NCI-H146 (cell line): ENCODE measurements around the gene NOL4L.
A peak's percentile ranks its signal among the peaks of the same experiment; 100 is the strongest.

Experiments used
- DNase-seq: peaks from one replicate; lab custom pipeline; 2025; lab: John Stamatoyannopoulos, UW

NOL4L gene, protein sequence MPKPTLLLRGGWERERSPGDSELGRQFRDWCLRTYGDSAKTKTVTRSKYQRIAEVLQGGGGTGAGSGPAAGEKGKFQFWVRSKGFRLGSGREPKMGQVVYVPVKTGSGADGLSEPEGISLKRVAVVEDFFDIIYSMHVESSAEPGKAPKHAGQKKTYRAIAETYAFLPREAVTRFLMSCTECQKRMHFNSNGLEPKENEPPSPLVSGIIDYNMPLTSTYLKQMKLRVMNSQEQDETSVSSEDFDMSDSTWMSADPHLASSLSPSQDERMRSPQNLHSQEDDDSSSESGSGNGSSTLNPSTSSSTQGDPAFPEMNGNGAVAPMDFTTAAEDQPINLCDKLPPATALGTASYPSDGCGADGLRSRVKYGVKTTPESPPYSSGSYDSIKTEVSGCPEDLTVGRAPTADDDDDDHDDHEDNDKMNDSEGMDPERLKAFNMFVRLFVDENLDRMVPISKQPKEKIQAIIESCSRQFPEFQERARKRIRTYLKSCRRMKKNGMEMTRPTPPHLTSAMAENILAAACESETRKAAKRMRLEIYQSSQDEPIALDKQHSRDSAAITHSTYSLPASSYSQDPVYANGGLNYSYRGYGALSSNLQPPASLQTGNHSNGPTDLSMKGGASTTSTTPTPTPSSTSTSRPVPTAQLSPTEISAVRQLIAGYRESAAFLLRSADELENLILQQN

DNA sequence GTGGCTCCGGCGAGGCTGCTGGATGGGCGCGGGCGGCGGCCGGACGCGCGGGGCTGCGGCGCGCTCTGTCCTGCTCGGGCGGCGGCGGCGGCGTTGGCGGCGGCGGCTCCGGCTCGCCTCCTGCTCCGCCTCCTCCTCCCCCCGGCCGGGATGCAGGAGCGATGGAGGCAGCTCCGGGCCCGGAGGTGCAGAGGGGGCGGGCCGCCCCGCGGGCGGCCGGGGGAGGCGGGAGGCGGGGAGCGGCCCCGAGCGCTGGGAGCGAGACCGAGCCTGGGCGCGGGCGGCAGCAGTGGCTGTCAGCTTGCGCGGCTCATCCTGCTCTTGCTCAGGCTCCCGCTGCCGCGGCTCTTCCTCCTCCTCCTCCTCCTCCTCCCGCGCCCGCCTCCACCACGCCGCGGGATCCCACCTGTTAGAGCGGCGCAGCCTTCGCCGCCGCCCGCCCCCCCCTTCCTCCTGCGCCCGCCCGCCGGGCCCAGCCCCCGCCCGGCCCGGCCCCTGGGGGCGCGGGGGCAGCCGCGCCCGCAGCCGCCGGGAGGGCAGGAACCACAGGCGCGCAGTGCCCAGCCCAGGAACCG is at the start of gene NOL4L:
Gene NOL4L, minus strand, starts transcription at position 323 of the 575 bp plus-strand sequence. CDS start 443 bp downstream, outside the sequence.
- peak; percentile 85 for DNase-seq

DNA sequence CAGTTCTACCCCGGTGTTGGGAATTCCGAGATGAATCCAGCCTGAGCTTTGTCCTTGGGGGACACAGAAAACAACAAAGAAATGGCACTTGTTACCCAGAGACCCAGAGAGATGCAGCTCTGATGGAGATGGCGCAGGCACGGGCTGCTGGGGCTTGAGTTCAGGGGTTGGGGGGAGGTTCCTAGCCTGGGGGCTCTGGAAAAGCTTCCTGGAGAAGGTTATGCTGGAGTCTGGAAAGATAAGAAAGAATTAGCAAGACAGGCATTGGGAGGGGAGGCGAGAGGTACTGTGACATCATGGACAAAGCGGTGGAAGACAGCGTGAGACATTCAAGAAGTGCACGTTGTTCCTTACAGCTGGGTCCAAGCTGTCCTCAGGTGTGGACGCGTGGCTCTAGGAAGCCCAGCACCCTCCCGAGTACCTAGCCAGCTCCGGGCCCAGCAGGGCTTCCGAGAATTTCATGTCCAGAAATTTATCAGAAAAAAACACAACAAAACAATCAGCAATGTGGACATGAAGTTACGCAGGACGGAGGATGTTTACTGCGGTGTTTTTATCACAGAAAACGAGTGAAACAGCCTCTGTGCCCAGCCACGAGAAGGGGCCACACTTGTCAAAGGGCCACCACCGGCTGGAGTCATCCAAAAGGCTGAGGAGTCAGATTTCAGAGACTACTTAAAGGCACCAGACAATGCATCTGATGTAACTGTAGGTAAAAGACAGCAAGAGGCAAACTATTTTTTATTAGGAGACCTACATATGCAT is 49.1 kb upstream of the NOL4L start:
- no peak for DNase-seq

DNA sequence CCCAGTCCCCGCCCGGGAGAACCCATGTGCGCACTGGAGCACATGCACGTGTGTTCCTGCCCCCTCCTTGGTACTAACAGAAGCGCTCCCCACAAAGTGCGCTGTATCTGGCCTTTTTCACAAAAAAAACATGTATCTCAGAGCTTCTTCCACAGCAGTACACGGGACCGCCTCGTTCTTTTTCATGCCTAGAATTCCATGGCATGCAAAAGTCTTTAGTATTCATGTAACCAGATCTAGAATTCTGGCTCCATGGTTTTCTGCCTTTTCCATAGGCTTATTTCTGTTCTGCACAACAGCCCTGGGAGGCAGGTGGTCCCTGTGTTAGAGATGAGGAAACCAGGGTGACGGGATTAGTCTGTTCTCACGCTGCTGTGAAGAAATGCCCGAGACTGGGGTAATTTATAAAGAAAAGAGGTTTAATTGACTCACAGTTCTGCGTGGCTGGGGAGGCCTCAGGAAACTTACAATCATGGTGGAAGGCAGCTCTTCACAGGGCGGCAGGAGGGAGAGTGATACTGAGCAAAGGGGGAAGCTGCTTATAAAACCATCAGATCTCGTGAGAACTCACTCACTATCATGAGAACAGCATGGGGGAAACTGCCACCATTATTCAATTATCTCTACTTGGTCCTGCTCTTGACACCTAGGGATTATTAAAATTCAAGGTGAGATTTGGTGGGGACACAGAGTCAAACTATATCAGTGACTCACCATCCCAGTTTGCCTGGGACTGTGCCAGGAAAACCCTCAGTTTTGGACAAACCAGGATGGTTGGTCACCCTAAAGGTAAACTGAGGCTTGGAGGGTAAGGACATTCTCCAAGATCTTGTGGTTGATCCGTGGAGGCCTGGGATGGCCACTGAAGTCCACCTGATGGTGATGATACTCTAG is 47.6 kb upstream of the NOL4L start:
- no peak for DNase-seq

GRCh38 chr20:32631933-32632460 is 46.9 kb upstream of the NOL4L start:
- no peak for DNase-seq

DNA sequence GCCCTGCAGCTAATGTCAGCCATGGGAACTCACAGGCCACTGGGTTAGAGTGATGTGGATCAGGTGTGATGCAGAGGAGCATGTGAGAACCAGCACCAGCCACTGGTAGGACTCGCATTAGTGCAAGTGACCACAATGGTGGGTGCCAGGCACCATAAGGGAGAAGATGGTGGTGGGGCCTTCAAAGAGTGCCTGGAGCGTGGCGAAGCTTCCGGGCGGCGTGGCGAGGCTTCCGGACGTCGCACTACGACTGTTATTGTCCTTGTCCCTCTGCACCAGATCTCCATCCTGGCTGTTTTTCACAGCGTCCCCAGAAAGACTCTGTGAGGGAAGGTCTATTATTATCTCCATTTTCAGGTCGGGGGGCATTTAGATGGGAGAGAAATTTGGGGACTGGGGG is 44.7 kb upstream of the NOL4L start:
- no peak for DNase-seq

DNA sequence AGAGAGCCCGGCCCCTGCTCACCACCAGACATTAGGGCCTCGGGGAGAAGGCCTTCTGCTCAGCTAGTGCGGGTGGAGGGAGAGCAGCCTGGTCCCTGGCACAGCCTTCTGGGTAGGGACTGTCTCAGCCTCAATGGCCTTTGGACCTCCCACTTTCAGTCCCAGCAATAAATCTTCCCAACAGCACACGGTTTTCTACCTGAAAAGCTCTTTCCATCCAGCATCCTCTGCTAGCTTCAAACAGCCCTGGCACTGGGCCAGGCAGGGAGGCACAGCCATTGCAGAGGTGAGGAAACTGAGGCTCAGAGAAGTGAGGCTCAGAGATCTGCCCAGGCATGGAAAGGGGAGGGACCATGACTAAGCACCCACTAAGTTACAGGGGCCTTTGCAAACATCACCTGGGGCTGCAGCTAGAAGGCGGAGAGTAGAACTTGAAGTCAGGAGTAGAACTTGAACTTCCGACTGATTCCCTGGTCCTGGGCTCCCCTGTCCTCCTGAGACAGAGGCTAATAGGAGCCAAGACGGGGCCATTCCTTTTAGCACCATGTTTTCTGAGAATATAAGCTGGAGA is 43.9 kb upstream of the NOL4L start:
- DNase-seq: no peak

- DNase-seq: peak; percentile 96
Observed at GRCh38 chr20:32626859-32627636, 41.9 kb upstream of the NOL4L start.

DNA sequence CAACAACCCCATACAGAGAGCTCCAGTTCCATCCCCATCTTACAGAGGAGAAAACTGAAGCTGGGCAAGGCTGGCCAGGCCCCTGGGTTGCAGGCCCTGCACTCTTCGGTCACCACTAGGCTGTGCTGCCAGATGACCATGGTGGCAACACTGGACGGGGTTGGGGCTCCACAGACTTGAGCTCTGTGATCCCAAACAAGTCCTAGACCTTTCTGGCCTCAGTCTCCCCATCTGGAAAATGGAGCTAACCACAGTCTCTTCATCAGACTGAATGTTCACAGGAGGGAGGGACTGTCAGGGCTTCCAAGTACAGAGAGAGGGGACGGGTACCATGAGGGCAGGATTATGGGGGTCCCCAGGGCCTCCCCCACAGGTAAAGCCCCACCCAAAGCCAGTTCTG is 41.3 kb upstream of the NOL4L start:
- DNase-seq: no peak

DNA sequence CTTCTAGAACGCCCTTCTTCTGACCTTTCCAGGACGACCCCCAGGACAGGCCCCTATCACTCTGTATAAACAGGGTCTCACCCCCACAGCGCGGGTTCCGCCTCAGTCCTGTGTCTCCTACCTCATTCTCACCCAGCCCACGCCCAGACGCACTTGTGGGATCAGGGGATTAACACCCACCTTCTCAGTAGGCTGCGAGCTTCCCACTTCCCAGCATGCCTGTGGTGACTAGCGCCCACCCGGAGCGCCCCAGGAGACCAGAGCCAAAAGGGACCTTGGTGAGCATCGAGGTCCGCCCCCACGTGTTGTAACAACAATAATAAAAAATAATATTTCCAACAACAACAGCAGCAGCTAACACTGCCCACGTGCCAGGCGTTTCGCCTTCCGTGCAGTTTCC is 40.9 kb upstream of the NOL4L start:
- no peak for DNase-seq

GRCh38 chr20:32624687-32625345 is 39.7 kb upstream of the NOL4L start:
- DNase-seq: no peak

GRCh38 chr20:32623667-32624157 is 38.6 kb upstream of the NOL4L start:
- peak; percentile 98 for DNase-seq

DNA sequence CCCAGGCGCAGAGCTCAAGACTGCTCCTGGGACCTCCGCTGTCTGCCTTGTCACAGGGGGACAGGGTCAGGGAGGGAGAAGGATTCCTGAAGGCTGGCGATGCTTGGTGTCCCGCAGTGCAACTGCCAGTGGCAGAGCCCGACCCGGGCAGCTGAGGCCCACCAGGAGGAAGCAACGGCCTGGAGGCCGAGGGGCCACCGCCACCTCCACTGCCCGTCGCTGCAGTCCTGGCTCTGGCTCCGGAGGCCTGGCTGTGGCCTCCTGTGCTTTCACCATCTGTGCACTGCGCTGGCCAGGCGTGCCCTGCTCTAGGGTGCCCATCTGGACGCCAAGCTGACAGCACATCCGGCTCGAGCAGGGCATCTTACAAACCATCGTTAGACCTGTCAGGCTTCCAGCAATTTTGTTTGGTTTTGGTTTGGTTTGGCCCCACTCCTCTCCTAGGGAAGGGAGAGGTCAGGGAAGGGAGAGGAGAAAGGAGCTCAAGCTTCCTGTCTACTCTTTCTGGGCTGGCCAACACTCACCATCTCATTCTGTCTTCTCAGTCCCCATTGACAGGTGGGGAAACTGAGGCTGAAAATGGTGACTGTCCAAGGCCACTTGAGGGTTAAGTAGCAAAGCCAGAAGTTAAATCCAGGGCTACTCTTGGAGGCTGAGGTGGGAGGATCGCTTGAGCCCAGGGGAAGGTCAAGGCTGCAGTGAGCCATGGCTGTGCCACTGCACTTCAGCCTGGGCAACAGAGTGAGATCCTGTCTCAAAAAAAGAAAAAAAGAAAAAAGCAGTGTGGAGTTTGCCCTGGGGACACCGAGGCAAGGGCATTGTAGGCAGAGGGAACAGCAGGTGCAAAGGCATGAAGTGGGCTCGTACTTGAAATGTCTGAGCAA is 37.7 kb upstream of the NOL4L start:
- no peak for DNase-seq

GRCh38 chr20:32621891-32622584 is 36.9 kb upstream of the NOL4L start:
- DNase-seq: no peak

- peak; percentile 30 for DNase-seq
Observed at GRCh38 chr20:32621071-32621890, 36.1 kb upstream of the NOL4L start.

DNA sequence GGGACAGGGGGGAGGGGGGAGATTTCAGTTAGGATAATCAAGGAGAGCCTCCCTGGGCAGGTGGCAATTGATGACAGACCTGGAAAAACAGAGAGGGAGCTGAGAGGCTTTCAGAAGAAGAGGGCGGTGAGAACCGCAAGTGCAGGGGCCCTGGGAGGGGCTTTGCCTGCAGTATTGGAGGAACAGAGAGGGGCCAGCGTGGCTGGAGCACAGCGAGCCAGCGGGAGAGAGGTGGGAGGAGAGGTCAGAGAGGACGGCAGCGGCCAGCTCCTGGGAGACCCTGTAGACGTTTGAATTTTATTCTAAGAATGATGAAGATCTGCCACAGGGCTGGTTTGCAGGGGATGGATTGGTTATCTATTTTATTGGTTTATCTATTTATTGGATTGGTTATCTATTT is 34.5 kb upstream of the NOL4L start:
- no peak for DNase-seq

- no peak for DNase-seq
Observed at GRCh38 chr20:32614772-32615171, 29.6 kb upstream of the NOL4L start.

GRCh38 chr20:32614303-32614702 is 29.2 kb upstream of the NOL4L start:
- DNase-seq: no peak
